Endothelial cell of umbilical vein (primary cell): ENCODE measurements around the gene KLHL35.

Source experiments
- CTCF ChIP-seq, 2 donors: IDR thresholded peaks; 1 replicate in 1 of 2; 2 replicates in 1 of 2; pipeline ENCODE4 v1.5.1; 2011; ENCODE audit warnings: low read length in 2 of 2, mild to moderate bottlenecking in 2 of 2, moderate library complexity in 2 of 2, control low read depth in 1 of 2, inconsistent platforms in 1 of 2, low read depth in 1 of 2; ENCODE audit not compliant: insufficient read depth in 1 of 2; ENCODE audit errors: extremely low read depth in 1 of 2
- EZH2 ChIP-seq: IDR thresholded peaks from 2 replicates; pipeline ENCODE4 v1.6.1; 2012; ENCODE audit warnings: borderline replicate concordance, low read depth, mild to moderate bottlenecking, moderate library complexity, low read length, inconsistent platforms; ENCODE audit not compliant: severe bottlenecking
- JUN ChIP-seq: IDR thresholded peaks from 2 replicates; pipeline ENCODE4 v1.6.1; 2011; ENCODE audit warnings: borderline replicate concordance, low read depth; ENCODE audit not compliant: insufficient read length, insufficient read depth
- POLR2AphosphoS5 ChIP-seq: IDR thresholded peaks from 2 replicates; pipeline ENCODE4 v1.6.1; 2012; ENCODE audit warnings: low read depth, mild to moderate bottlenecking, control low read depth, low read length, moderate library complexity; ENCODE audit not compliant: insufficient read depth

GRCh38 chr11:75474240-75474639 lies 41.2 kb upstream of the KLHL35 start:
- TF ChIP-seq CTCF (IDR thresholded peaks at IDR 0.05; ENCODE audit: extremely low read depth in 1 of 2, insufficient read depth in 1 of 2, low read depth in 1 of 2, low read length in 2 of 2) (no peak), POLR2AphosphoS5 (no peak), JUN (no peak), EZH2 (no peak)
